ENCODE measurements around the gene ELF2.
"Not testable (repeated sequence)": the region's sequence is repeated elsewhere in the genome, so short reads cannot be mapped to it uniquely, and the experiment has no call there.

The ELF2 gene

GRCh38 chr4:139014371-139015268, 162.4 kb downstream of the ELF2 start:
- Histone ChIP-seq H3K36me3 (peaks cover 0 to 14% (median 8%) of the 10 kb centered on the region in 11 experiments; a peak in 12 of 22 replicates), H3K9me3 (replicated peaks in 1 of 11) (no peaks in the 10 kb centered on the region), H3K4me1 (peaks cover 36 to 53% (median 44%) of the 10 kb centered on the region in 10 experiments), H3K27ac (peak overlapping the region; percentile 86 to 99 (median 94)), H3K9ac (peak overlapping the region; percentile 85 to 98 (median 93); a peak in 21 of 22 replicates), H3K4me2 (peak overlapping the region; percentile 77 to 94 (median 84)), H4K20me1 (peaks cover 11 to 40% (median 25%) of the 10 kb centered on the region in 11 experiments; a peak in 19 of 22 replicates), H3K27me3 (no peaks in the 10 kb centered on the region), H3K4me3 (peak overlapping the region; percentile 77 to 97 (median 90); a peak in 19 of 20 replicates)
- TF ChIP-seq Cebpa-rat (IDR thresholded peaks at IDR 0.05), result no peak

DNA sequence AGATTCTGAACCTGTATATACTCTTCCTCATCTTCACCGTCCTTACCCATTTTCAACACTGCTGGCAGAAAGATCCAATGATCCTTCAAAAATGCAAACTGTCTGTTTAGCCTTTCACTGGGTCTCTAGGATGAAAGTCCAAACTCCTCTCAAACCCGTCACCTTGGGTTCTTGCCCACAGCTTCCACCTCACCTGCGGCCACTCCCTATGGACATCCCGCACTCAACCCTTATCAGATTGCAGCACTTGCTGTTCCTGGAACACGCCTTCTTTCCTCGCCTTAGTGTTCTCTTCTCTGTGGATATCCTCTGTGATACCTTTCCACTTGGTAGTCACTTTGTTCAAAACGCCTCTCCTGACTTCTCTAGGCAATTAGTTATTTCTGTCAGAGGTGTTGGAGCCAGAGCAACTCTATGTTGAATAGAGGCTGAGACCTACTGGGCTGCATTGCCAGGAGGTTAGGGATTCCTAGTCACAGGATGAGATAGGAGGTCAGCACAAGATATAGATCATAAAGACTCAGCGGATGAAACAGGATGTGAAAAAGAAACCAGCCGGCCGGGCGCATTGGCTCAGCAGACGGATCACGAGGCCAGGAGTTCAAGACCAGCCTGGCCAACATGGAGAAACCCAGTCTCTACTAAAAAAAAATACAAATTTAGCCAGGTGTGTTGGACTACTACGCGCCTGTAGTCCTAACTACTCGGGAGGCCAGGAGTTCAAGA, 165.6 kb downstream of the ELF2 start:
- H3K9ac ChIP-seq, result no peak overlapping the region
- H4K20me1 ChIP-seq, result peaks cover 0 to 8% (median 0%) of the 10 kb centered on the region in 11 experiments; a peak in 6 of 22 replicates
- H3K36me3 ChIP-seq, result peaks cover 0 to 10% (median 0%) of the 10 kb centered on the region in 11 experiments; a peak in 2 of 22 replicates
- H3K9me3 ChIP-seq (replicated peaks in 1 of 11), result peaks cover 17 to 26% (median 19%) of the 10 kb centered on the region in 11 experiments
- peaks cover 12 to 22% (median 16%) of the 10 kb centered on the region in 10 experiments for H3K4me1 ChIP-seq
- H3K4me3 ChIP-seq, result no peak overlapping the region
- H3K27me3 ChIP-seq, result no peaks in the 10 kb centered on the region
- H3K4me2 ChIP-seq, result no peak overlapping the region
- TF ChIP-seq Cebpa-rat (IDR thresholded peaks at IDR 0.05), result no peak
- no peak overlapping the region for H3K27ac ChIP-seq

DNA sequence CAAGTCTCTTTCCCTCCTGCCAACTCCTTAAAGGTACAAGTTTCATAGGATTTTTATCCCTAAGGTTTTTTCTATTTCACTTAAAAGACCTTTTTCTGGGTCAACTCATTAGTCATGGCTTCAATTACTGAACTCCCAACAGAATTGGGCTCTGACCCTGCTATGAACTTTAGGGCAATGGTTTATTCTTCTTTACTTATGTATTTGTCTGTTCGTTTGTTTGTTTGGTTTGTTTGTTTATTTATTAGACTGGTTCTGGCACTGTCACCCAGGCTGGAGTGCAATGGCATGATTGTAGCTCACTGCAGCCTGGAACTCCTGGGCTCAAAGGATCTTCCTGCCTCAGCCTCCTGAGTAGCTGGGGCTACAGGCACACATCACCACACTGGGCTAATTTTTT, 167.3 kb downstream of the ELF2 start:
- peaks cover 17 to 26% (median 19%) of the 10 kb centered on the region in 11 experiments for H3K9me3 ChIP-seq (replicated peaks in 1 of 11)

DNA sequence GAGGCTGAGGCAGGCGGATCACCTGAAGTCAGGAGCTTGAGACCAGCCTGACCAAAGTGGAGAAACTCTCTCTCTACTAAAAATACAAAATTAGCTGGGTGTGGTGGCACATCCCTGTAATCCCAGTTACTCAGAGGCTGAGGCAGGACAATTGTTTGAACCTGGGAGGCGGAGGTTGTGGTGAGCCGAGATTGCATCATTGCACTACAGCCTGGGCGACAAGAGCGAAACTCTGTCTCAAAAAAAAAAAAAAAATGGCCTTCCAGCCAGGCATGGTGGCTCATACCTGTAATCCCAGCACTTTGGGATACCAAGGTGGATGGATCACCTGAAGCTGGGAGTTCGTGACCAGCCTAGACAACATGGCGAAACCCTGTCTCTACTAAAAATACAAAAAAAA, 168.7 kb downstream of the ELF2 start:
- not testable (repeated sequence) for H3K27ac ChIP-seq, H3K36me3 ChIP-seq, H3K4me3 ChIP-seq, H3K4me2 ChIP-seq, H3K9ac ChIP-seq, H3K4me1 ChIP-seq, H4K20me1 ChIP-seq, H3K27me3 ChIP-seq
- H3K9me3 ChIP-seq (replicated peaks in 1 of 11), result peaks cover 17 to 26% (median 19%) of the 10 kb centered on the region in 11 experiments

More for the DNA sequence above, 167.3 kb downstream of the ELF2 start:
- peaks cover 7 to 17% (median 11%) of the 10 kb centered on the region in 10 experiments for H3K4me1 ChIP-seq
- no peak overlapping the region for H3K4me2 ChIP-seq
- no peak for TF ChIP-seq Cebpa-rat (IDR thresholded peaks at IDR 0.05)
- peaks cover 0 to 10% (median 0%) of the 10 kb centered on the region in 11 experiments; a peak in 2 of 22 replicates for H3K36me3 ChIP-seq
- no peak overlapping the region for H3K4me3 ChIP-seq
- no peaks in the 10 kb centered on the region for H3K27me3 ChIP-seq
- no peak overlapping the region for H3K9ac ChIP-seq
- H3K27ac ChIP-seq, result no peak overlapping the region
- H4K20me1 ChIP-seq, result no peaks in the 10 kb centered on the region

DNA sequence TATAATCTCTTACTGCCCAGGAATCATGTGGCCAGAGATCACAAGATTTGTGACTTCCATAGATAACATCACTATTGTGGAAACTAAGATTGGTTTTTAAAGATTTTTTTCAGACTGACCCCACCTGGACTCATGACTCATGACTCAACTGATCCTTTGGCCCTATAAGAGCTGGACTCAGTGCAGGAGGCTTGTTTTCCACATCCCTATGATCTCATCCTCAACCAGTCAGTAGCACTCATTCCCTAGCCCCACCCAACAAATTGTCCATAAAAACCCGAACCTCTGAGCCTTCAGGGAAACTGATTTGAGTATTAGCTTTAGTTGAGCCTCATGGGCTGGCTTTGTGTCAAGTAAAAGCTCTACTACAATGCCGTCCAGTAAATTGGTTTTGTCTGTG, 169.4 kb downstream of the ELF2 start:
- H3K9me3 ChIP-seq (replicated peaks in 1 of 11), result peaks cover 17 to 26% (median 19%) of the 10 kb centered on the region in 11 experiments
- no peak overlapping the region for H3K4me3 ChIP-seq
- no peaks in the 10 kb centered on the region for H4K20me1 ChIP-seq

More for the DNA sequence above, 169.4 kb downstream of the ELF2 start:
- no peak overlapping the region for H3K27ac ChIP-seq
- H3K4me1 ChIP-seq, result no peaks in the 10 kb centered on the region
- TF ChIP-seq Cebpa-rat (IDR thresholded peaks at IDR 0.05), result no peak
- H3K4me2 ChIP-seq, result no peak overlapping the region
- H3K36me3 ChIP-seq, result peaks cover 0 to 10% (median 0%) of the 10 kb centered on the region in 11 experiments; a peak in 2 of 22 replicates
- no peaks in the 10 kb centered on the region for H3K27me3 ChIP-seq
- no peak overlapping the region for H3K9ac ChIP-seq
